T-helper 1 cell treated with Interleukin-12 subunit alpha and Interleukin-12 subunit beta and Interleukin-4 antibody, amounts not matched to agents 30 ng/mL and 1 ng/mL, for 36 hours (primary cell): ENCODE measurements around the gene CLDN9. TPM values are rescaled to one million over a fixed set of nuclear protein-coding genes. Genes with fewer than 3 reads are reported as not detected.

Experiments used
- intact Hi-C: fragments of 100-400 bp; cut with micrococcal nuclease; formaldehyde crosslinking; loops from one replicate; pipeline ENCODE4 v1.15.1; 2024
- total RNA-seq: library from RNA; stranded (reverse); gene quantifications from 2 replicates; pipeline ENCODE4 v1.2.3, GENCODE V29; 2022

CLDN9 gene
- total RNA-seq, 1 donor from 2014 or later = 0.10 TPM

DNA sequence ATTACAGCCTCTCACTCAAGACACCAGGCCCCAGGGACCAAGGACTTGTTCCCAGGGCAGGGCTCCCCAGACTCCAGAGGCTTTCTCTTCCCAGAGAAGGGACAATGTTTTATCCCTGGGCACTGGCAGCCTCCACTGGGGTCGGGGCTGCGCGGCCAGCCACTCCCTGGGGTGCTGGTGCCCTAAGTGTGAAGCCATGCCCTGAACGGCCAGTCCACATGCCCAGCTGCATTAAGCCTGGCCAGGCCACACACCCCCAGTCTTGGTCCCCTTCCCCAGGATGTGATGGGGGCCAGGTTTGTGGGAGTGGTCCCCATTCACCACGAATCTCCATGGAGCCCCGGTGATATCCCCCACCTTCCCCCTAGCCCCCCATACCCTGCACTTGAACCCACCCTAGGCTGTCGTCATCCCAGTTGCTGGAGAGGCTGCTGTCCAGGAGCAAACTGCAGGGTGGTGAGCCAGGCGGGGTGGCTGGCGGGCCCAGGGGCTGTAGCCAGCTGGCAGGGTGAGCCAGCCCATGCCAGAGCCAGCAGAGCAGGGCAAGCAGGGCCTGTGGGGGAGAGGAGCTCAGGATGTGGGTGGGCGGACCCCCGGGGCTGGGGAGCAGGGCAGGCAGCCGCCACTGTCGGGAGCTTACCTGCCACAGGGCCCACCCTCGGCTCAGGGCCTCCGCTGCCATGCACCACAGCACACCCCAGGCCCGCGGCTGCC lies 39.0 kb upstream of the CLDN9 start:
- intact Hi-C loops = no loop called here

DNA sequence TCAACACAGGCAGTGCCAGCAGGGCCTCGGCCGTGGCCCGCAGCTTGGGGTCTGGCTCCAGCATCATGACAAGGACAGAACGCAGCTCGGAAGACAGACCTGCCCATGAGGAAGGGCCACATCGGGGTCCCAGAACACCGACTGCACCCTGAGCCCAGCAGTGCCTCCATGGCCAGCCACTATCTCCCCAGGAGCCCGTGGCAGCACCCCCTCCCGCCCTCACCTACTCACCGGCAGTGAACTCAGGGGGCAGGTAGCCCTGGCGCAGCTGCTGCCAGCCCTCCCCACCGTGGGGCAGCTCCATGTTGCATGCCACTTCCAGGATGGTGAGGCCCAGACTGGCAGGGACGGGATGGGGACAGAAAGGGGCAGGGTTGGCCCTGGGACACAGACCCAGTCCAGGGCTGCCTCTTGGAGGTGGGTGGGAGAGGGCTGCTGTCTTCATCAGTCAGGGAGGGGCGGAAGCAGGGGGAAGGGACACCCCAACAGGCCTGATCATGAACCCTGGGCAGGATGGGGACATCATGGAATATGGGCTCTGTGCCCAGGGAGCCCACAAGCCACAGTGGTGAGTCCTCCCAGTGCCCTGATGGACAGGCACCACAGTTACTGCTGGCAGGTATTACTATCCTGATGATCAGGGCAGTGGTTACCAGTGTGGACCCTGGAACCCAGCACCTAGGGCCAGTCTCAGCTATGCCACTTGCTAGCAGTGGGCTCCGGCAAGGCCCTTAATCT lies 38.2 kb upstream of the CLDN9 start:
- intact Hi-C loops = no loop called here

DNA sequence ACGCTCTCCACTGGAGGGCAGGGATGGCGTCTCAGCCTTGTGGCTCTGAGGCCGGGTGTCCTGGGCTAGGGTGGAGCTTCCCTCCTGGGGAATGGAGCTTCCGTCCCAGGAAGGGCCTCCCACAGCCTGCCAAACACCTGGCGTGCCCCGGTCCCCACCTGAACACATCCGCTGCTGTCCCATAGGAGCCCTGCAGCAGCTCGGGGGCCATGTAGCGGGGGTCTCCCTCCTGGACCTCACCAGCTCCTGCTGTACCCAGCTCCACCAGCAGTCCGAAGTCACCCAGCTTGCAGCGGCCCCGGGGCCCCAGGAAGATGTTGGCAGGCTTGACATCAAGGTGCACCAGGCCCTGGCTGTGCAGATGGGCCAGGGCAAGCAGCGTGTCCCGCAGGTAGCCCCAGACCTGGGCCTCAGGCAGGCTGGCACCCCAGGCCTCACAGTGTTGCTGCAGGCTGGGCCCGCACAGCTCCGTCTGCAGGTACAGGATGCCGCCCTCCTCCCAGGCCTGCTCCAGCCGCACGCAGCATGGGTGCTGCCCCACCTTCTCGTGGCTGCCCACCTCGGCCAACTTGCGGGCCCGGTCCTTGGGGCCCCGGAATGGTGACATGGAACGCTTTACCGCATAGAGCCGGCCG lies 37.4 kb upstream of the CLDN9 start:
- intact Hi-C loops = no loop called here

DNA sequence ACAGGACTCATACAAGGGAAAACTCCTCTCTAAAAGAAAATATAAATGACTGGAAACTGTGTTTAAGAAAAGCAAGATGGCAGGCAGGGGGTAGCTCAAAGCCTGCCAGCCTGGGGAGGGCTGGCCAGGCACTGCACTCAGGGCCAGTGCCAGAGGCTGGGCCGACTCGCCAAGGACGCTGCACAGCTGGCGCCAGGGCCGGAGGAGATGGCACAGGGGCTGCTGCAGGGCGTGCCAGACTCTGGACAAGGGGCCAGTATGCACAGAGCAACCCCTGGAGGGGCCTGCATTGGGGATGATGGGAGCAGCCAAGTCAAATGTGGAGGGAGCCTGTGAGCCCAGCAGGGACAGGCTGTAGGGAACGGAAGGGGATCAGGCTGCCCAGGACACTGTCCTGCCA lies 36.5 kb upstream of the CLDN9 start:
- intact Hi-C loops = no loop called here

DNA sequence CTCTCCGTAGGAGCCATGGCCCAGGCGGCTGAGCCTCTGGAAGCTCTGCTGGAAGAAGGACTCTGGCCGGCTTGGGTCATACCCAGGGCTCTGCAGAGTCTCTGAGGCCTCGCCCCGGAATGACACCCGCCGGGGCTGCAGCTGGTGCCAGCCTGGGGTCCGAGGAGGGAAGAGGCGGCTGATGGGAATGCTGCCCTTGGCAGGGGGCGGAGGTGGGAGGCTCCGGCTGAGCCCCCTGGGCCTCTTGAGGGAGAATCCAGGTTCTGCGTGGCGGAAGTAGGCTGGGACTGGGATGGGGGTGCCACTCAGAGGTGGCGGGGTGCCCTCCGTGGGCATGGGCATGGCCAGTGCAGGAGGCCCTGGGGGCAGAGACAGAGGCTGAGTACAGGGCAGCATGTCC lies 36.0 kb upstream of the CLDN9 start:
- intact Hi-C loops = no loop called here

DNA sequence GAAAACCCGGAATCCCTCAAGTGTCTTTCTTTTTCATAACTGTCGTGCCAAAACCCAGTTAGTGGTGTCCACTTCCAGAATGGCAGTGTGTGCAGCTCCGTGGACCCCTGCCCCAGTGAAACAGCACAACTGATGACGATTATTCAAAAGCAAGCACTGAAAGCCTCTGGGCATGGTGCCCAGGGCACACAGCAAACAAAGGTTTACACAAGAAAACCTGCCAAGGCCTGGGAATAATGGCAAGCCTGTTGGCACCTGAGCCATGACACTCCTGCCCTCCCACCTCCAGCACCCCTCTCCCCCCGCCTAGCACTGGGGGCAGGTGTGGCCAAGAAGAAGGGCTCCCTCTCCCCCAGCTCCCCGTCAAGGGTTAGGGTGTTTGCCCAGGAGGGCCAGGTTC lies 35.3 kb upstream of the CLDN9 start:
- intact Hi-C loops = no loop called here

DNA sequence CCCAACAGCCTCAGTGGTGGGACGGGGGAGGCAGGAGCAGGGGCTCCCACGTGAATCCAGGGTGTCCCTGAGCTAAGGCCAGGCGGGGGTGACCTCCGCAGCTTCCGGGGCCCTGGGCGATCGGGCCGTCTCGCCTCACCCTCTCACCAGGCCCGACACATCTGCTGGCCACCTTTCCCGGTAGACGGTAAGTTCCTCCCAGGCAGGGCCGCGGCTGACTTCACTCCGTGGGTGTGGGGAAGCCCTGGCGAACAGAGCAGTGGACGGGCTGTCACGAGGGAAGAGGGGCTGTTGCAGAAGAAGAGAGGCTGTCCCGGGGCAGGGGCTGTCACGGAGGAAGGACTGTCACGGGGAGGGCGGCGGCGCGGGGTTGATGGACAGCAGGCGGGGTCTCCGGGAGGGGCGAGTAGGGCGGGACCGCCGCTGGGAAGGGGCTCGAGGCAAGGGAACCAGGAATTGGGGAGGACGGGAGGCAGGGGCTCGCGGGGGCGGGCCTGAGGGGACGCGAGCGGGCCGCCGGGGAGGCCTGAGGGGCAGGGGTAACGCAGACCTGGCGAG lies 33.0 kb upstream of the CLDN9 start:
- intact Hi-C loops = loop anchor here (1.0 kb wide), 3 partner anchors 10 to 68 kb away; partner anchors contain the start of genes FLYWCH1, PAQR4 and THOC6

DNA sequence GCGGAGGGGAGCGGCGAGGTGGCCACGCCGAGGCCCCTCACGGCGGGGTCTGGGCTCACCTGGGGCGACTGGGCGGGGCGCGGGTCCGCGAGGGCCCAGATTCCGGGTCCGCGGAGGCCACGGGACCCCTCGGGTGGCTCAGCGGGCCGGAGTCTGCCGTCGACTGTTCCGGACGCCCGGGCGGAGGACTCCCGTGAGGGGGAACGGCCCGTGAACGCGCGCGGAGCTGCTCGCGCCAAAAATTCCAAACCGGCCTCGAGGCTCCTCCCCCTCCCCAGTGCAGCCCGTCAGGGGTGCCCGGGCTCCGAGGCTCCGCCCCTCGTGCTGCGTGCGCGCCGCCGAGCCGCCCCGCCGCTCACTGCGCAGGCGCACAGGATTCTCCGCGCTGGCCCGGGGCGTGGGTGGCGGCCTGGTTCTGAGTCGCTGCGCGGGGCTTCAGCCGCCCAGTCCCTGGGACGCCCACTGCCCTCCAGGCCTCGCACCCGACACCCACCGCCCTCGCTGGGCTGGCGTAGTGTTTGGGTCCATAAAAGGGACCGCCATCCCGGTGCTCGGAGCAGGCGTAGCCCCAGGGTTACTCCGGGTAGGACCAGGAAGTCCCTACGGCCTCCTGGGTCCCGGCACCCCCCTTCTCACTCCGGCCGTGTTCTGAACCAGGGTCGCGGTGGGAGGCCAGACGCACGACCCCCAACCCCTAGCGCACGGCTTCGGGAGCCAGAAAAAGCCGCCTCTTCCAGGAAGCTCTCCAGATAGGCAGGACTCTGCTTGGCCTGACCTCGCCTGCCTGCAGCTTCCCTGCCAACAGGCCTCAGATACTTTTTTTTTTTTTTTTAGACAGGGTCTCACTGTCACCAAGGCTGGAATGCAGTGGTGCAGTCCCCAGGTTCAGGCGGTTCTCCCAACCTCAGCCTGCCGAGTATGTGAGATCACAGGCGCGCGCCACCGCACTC lies 32.2 kb upstream of the CLDN9 start, which contains the start of gene PKMYT1:
Gene PKMYT1 (minus strand): TSS at position 220 of the 950 bp plus-strand sequence. CDS start 789 bp downstream, outside the sequence.
- intact Hi-C loops = loop anchor here (1.0 kb wide), 3 partner anchors 11 to 69 kb away; partner anchors contain the start of genes FLYWCH1, PAQR4 and THOC6

DNA sequence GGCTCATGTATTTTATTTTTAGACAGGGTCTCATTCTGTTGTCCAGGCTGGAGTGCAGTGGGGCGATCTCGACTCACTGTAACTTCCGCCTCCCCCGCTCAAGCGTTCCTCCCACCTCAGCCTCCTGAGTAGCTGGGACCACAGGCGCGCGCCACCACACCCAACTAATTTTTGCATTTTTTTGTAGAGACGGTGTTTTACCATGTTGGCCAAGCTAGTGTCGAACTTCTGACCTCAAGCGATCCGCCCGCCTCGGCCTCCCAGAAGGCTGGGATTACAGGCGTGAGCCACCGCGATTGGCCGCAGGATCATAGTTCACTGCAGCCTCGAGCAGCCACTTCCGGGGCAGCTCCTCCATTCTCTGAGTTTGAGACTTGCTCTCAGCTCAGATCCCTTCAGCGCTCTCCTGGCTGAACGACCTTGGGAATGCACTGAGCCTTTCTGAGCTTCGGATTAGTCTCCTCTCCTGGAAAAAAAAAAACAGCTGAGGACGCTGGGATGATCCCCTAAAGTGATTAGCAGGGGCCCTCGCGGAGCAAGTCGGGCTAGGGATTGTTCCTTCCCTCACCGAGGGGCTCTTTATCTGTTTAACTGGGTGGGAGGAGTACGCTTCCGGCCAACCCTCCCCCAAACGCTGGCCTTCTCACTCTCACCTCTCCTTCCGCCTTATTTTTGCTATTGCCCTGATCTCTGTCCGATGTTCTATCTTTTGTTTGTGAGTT lies 31.4 kb upstream of the CLDN9 start:
- intact Hi-C loops = no loop called here

DNA sequence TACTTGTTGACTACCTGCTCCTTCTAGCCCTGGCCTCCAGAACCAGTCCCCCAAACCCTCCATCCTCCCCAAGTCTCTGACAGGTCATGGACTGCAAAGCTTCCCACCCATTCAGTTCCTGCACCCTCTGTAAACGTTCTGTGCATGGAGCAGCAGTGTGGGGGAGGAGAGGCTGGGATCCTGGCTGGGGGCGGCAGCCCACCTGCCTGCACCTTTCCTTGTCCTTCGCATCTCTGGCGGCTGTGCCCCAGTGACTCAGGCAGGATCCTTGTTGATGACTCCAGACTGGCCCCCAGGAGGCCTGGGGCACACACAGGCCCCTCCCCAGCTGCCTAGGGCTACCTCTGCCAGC lies 30.8 kb upstream of the CLDN9 start:
- intact Hi-C loops = no loop called here

DNA sequence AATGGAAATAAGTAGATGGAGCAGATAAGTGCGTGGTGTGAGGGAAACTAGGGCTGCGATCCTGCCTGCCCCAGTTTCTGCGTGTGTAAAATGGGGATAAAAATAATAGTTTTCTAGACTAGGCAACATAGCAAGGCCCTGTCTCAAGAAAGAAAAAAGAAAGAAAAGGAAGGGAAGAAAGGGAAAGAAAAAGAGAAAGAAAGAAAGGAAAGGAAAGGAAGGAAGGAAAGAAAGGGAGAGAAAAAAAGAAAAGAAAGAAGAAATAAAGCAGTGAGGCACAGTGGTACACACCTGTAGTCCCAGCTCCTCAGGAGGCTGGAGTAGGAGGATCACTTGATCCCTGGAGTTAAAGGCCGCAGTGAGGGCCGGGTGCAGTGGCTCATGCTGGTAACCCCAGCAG lies 30.3 kb upstream of the CLDN9 start:
- intact Hi-C loops = no loop called here

DNA sequence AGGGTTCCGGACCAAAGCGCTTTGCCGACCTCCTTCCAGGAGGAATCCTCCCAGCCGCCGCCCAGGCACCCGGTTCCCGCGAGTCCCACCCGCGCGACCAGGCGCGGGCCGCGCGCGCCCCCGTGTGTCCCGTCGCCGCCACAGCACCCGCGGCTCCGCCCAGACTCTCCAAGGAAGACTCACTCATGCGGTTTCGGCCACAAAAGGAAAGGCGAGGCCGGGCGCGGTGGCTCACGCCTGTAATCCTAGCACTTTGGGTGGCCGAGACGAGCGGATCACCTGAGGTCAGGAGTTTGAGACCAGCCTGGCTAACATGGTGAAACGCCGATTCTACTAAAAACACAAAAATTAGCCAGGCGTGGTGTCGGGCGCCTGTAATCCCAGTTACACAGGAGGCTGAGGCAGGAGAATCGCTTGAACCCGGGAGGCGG lies 29.0 kb upstream of the CLDN9 start:
- intact Hi-C loops = loop anchor here (2.0 kb wide), 1 partner anchor 19 kb away; no protein-coding TSS in a partner anchor

DNA sequence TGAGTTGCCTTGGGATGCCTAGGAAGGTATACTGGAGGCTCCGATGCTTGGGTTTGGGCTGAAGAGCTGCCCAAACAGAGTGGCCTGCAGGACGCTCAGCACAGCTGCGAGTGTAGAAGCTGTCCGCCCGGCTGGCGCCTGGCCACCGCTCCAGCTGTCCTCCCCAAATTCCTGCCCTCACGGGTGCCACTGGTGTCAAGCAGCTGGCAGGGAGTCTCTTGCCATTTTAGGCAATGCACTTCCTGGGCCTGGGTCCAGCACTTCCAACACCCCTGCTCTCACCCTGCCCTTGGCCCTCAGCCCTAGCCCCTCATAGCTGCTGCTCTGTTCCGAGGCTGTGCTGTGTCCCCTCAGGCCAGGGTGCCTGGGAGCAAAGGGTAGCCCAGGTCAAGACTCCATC lies 27.3 kb upstream of the CLDN9 start:
- intact Hi-C loops = loop anchor here (2.0 kb wide), 1 partner anchor 17 kb away; no protein-coding TSS in a partner anchor

DNA sequence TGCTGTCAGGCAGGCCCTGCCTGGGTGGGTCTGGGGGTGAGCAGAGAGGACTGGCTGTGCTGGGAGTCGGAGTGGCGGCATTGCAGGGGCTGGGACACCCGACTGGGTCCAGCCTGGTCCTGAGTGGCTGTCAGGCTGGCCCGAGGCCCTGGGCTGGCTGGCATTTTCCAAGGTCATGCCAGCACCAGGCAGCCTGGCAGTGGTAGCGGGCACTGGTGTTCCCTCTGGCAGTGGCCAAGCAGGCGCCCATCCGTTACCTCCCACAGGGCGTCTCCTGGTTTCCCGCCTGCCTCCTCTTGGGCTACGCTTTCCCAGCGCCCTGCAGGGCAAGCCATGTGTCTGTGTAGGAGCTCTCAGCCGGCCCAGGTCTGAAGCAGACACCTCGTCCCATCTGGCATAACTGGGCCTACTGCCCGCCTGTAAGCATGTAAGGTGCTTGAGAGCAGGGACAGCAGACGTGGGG lies 26.8 kb upstream of the CLDN9 start:
- intact Hi-C loops = loop anchor here (2.0 kb wide), 1 partner anchor 17 kb away; no protein-coding TSS in a partner anchor

DNA sequence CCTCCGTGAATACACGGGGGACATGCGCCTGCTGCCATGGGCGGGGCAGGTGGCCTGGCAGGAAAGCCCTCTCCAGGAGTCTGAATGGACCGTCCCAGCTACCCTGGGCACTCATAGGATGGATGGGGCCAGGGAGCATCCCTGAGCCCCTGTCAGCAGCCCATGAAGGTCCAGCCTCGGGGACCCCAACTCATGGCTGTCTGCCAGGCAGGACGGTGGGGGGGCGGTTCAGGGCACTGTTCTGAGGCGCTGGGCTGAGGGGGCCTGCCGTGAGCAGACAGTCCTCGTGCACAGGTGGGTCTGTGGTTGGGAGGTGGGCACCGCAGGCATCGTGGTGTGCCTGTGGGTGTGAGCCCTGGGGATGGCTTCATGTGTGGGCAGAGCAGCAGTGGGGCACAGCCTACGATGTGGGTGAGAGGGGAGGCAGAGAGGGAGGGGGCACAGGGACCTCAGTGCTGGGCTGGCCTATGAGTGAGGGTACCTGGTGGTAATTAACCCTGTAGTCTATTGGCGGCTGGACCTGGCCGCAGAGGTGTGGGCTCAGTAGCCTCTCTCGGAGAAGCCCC lies 26.0 kb upstream of the CLDN9 start:
- intact Hi-C loops = no loop called here

DNA sequence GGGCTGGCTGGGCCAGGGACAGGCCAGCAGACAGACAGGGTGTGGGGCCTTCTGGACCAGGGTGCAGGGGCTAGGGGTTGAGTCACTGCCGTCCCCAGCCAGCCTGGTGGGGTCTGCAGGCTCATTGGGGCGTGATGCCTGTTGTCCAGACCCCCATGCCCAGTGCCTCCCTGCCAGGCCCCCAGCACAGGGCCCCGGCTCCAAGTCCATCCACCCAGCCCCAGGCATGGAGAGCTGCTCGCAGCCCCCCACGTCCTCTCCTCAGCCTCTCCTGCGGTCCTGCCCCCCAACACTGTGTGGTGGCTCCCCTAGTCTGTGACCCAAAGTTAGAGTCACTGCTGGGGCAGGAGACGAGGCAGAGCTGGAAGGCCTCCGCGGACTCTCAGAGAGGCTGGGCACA lies 25.4 kb upstream of the CLDN9 start:
- intact Hi-C loops = no loop called here

DNA sequence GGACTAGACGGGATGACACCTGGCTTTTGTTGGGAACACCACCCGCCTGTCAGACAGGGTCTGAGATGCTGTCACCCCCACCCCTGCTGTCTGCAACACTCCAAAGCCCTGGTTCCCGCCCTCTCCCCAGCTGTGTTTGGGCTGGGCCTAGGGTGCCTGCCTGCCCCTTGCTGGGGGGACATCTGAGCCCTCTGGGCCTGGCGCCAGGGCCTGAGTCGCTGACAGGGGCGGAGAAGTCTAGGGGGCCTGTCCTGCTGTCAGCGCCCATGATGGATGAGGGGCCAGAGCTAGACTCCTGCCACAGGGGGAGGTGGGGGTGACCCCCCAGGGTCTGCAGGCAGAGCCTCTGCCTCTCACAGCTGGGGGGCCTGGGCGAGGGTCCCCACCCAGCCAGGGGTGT lies 24.9 kb upstream of the CLDN9 start:
- intact Hi-C loops = no loop called here

DNA sequence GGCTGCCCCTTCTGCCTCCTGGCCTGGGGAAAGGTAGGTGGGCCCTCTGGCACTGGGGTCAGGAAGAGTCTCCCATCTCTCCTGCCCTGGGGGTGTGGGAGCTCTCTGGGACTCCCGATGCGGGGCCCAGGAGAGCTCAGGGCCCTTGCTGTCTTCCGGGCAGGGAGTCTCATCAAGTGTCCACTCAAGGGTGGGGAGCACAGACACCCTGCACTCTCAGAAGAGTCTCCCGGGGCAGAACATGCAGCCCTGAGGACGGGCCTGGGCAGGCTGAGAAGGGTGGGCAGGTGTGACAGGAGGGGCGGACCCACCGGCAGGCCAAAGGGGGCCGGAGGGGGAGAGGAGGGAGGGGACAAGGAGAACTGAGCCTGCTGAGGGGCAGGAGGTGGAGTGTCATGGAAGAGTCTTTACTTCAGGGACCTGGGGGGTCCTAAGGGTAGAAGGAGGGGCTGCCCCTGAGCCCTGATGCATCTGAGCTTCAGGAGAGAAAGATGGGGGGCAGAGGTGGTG lies 24.1 kb upstream of the CLDN9 start:
- intact Hi-C loops = no loop called here

DNA sequence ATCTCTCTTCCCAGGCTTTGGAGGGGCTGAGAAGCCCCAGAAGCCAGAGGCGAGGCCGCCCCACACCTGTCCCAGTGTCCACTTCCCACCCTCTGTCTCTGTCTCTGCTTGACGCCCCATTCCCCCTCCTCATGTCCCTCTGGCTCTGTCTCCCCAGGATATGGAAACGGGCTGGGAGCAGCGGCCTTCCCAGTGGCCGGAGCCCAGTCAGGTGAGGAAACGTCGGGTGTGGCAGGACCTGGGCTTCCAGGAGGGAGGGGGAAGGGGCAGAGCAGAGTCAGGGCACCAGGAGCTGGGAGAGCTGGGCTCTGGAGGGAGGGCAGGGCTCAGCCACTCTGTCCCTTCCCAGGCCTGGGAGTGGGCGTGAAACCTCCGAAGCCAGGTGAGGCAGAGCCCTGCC lies 21.8 kb upstream of the CLDN9 start:
- intact Hi-C loops = no loop called here
